Progenitor cell of endocrine pancreas (in vitro differentiated cells): ENCODE data around the gene FAAH2. TPM values are rescaled to one million over a fixed set of nuclear protein-coding genes. Genes with fewer than 3 reads are reported as not detected.

Experiments
- DNase-seq: peaks from one replicate; pipeline ENCODE4 v3.0.0; 2021; ENCODE audit warnings: low spot score; ENCODE audit not compliant: unreplicated experiment
- H3K27ac Mint-ChIP-seq: 2 replicates; pipeline ENCODE4 v1.8.0; 2021; ENCODE audit warnings: mild to moderate bottlenecking, moderate library complexity, mixed read lengths
- H3K27me3 Mint-ChIP-seq: 2 replicates; pipeline ENCODE4 v1.8.0; 2021; ENCODE audit warnings: mixed read lengths
- H3K36me3 Mint-ChIP-seq: 2 replicates; pipeline ENCODE4 v1.8.0; 2022; ENCODE audit warnings: mixed read lengths; ENCODE audit not compliant: insufficient read depth
- H3K4me1 Mint-ChIP-seq: 2 replicates; pipeline ENCODE4 v1.8.0; 2021; ENCODE audit warnings: low read depth, mixed read lengths
- H3K4me3 Mint-ChIP-seq: 2 replicates; pipeline ENCODE4 v1.8.0; 2021; ENCODE audit warnings: low read depth, mild to moderate bottlenecking, moderate library complexity, mixed read lengths
- H3K9me3 Mint-ChIP-seq: 2 replicates; pipeline ENCODE4 v1.8.0; 2021; ENCODE audit warnings: low read depth, mixed read lengths
- total RNA-seq: library from RNA; stranded (reverse); gene quantifications from 2 replicates; pipeline ENCODE4 v1.2.1, GENCODE V29; 2021
- TF ChIP-seq, protein P1 (sequence below): fragments of 200-600 bp; sonication (generic); IDR thresholded peaks from one replicate; pipeline ENCODE4 v1.5.0; 2021; ENCODE audit warnings: antibody characterized with exemption, mild to moderate bottlenecking; ENCODE audit not compliant: unreplicated experiment

FAAH2 gene
- total RNA-seq, 1 donor from 2014 or later, result 12.8 TPM

DNA sequence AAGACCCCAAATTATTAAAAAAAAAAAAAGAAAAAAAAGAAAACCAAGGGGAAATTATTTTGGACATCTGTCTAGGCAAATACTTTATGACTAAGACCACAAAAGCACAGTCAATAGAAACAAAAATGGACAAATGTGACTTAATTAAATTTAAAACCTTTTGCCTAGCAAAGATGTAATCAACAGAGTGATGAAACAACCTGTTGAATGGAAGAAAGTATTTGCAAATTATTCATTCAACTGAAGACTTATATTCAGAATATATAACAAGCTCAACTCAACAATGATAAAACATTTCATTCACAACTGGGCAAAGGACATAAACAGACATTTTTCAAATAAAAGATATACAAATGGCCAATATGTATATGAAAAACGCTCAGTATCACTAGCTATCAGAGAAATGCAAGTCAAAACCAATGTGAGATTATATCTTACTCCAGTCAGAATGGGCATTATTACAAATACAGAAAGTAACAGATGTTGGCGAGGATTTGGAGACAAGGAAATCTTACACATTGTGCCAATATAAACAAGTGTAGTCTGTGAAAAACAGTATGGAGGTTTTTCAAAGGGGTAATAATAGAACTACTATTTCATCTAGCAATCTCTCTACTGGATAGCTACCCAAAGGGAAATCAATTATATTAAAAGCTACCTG lies 67.1 kb downstream of the FAAH2 start:
- no peaks in the 10 kb centered on the region for H3K4me1 Mint-ChIP-seq

DNA sequence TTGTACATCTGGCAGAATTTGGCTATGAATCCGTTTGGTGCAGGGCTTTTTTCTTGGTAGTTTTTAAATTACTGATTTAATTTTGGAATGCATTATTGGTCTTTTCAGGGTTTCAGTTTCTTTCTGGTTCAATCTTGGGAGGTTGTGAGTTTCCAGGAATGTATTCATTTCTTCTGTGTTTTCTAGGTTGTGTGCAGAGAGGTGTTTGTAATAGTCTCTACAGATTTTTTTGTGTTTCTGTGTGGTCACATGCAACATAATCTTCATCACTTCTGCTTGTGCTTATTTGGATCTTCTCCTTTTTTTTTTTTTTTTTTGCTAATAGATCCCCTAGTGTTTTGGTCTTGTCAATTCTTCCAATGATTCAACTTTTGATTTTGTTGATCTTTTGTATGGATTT lies 77.6 kb downstream of the FAAH2 start:
- Mint-ChIP-seq H3K4me3 (no peak overlapping the region), H3K27me3 (no peaks in the 10 kb centered on the region), H3K27ac (no peak overlapping the region), H3K9me3 (peaks cover 25% of the 10 kb centered on the region), H3K36me3 (peaks cover 9% of the 10 kb centered on the region), H3K4me1 (no peaks in the 10 kb centered on the region)
- TF ChIP-seq, protein P1, sequence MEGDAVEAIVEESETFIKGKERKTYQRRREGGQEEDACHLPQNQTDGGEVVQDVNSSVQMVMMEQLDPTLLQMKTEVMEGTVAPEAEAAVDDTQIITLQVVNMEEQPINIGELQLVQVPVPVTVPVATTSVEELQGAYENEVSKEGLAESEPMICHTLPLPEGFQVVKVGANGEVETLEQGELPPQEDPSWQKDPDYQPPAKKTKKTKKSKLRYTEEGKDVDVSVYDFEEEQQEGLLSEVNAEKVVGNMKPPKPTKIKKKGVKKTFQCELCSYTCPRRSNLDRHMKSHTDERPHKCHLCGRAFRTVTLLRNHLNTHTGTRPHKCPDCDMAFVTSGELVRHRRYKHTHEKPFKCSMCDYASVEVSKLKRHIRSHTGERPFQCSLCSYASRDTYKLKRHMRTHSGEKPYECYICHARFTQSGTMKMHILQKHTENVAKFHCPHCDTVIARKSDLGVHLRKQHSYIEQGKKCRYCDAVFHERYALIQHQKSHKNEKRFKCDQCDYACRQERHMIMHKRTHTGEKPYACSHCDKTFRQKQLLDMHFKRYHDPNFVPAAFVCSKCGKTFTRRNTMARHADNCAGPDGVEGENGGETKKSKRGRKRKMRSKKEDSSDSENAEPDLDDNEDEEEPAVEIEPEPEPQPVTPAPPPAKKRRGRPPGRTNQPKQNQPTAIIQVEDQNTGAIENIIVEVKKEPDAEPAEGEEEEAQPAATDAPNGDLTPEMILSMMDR, result no peak
- DNase-seq, result no peak

More for the DNA sequence above, 67.1 kb downstream of the FAAH2 start:
- peaks cover 9% of the 10 kb centered on the region for H3K36me3 Mint-ChIP-seq
- no peak overlapping the region for H3K27ac Mint-ChIP-seq
- DNase-seq, result no peak
- H3K9me3 Mint-ChIP-seq, result peaks cover 30% of the 10 kb centered on the region
- TF ChIP-seq, protein P1, result no peak
- H3K27me3 Mint-ChIP-seq, result no peaks in the 10 kb centered on the region
- no peak overlapping the region for H3K4me3 Mint-ChIP-seq

DNA sequence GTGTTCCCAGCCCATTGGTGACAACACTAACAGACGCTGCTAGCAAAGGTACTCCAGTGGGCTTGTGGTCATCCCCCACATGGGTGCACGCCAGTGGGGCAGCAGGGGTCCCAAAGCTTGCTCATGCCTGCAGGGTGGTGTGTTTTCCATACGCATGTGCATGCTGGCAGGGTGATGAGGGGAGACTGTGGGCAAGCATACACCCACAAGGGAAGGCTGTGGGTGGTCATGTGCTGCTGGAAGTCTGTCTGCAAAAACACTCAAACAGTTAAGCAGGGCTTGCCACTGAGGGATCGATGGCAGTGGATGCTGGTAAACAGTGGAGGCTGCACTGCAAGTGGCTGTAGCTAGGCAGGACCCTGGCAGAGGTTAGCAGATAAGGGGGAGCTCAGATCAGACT lies 79.9 kb downstream of the FAAH2 start:
- no peaks in the 10 kb centered on the region for H3K27me3 Mint-ChIP-seq
- TF ChIP-seq, protein P1, result no peak
- no peak overlapping the region for H3K4me3 Mint-ChIP-seq
- DNase-seq, result no peak
- no peak overlapping the region for H3K27ac Mint-ChIP-seq
- H3K36me3 Mint-ChIP-seq, result peaks cover 4% of the 10 kb centered on the region
- H3K9me3 Mint-ChIP-seq, result peaks cover 22% of the 10 kb centered on the region
- no peaks in the 10 kb centered on the region for H3K4me1 Mint-ChIP-seq

DNA sequence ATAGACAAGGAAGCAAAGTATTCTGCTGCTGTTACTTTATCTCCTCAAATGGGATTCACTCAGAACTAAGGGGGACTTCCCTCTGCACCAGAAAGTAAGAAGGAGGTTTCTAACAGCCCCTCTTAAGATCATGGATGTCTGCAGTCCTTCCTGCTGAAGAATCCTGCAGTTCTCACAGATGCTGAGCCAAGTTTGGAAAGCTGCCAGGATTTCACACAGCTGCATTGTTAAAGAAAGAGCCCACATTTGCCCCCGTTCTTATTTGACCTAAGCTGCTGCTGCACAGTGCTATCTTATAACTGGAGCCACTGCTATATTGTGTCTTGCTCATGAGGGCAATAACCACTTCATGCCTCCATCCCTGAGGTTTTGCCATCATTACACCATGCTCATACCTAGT lies 81.1 kb downstream of the FAAH2 start:
- H3K27ac Mint-ChIP-seq, result no peak overlapping the region
- no peak overlapping the region for H3K4me3 Mint-ChIP-seq
- no peak for DNase-seq
- H3K36me3 Mint-ChIP-seq, result peaks cover 2% of the 10 kb centered on the region
- H3K27me3 Mint-ChIP-seq, result no peaks in the 10 kb centered on the region
- H3K9me3 Mint-ChIP-seq, result peaks cover 17% of the 10 kb centered on the region
- no peaks in the 10 kb centered on the region for H3K4me1 Mint-ChIP-seq
- TF ChIP-seq, protein P1, result no peak

DNA sequence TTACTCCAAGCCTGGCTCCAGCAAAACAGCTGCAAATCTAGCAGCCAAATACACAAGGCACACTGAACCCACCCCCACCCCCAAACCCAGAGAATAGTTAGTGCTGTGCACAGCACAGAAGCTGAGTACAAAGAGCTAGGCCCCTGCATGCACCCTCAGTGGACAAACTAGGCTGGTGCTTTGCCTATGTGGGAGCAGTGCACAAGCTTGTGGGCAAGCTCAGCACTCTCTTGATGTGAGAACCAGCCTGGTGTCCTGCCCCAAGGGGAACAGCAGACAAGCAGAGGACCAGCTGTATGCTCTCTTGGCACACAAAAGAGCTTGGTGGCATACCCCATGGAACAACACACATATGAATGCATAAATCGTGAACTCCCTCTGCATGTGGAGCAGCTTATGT lies 81.7 kb downstream of the FAAH2 start:
- Mint-ChIP-seq H3K4me1 (no peaks in the 10 kb centered on the region), H3K27ac (no peak overlapping the region), H3K36me3 (peaks cover 2% of the 10 kb centered on the region), H3K4me3 (no peak overlapping the region), H3K9me3 (peaks cover 17% of the 10 kb centered on the region), H3K27me3 (no peaks in the 10 kb centered on the region)
- TF ChIP-seq, protein P1, result no peak
- no peak for DNase-seq
